T-helper 17 cell (primary cell): Measurements from ENCODE around the gene IQSEC1. TPM values are rescaled to one million over a fixed set of nuclear protein-coding genes. Genes with fewer than 3 reads are reported as not detected.
A peak's percentile ranks its signal among the peaks of the same experiment; 100 is the strongest.

Source experiments
- ATAC-seq: fragments of 150-1000 bp; cut with Tn5 transposase; 2 replicates; pipeline ENCODE4 v1.10.0; 2021; ENCODE audit warnings: mild to moderate bottlenecking, moderate library complexity
- DNase-seq, 3 donors: peaks; one replicate each; pipeline versions ENCODE4 v3.0.0 to v3.0.0-alpha.2; 2020 to 2021
- H3K9me3 ChIP-seq: one replicate; pipeline ENCODE4 v1.7.0; 2013; ENCODE audit warnings: low read length, mild to moderate bottlenecking; ENCODE audit not compliant: control insufficient read depth, poor library complexity, severe bottlenecking
- H3K27ac Mint-ChIP-seq: one replicate; pipeline ENCODE4 v1.8.0; 2022; ENCODE audit warnings: mild to moderate bottlenecking, moderate library complexity, mixed read lengths
- H3K27me3 Mint-ChIP-seq: one replicate; pipeline ENCODE4 v1.8.0; 2022; ENCODE audit warnings: mixed read lengths
- H3K36me3 Mint-ChIP-seq: one replicate; pipeline ENCODE4 v1.8.0; 2022; ENCODE audit warnings: low read depth, mixed read lengths
- H3K4me1 Mint-ChIP-seq: one replicate; pipeline ENCODE4 v1.8.0; 2022; ENCODE audit warnings: mild to moderate bottlenecking, mixed read lengths
- H3K4me3 Mint-ChIP-seq: one replicate; pipeline ENCODE4 v1.8.0; 2022; ENCODE audit warnings: mild to moderate bottlenecking, moderate library complexity, mixed read lengths
- total RNA-seq, 4 donors: library from RNA in 2 of 4; stranded (reverse) in 2 of 4; gene quantifications; one replicate each; pipeline ENCODE4 v1.2.3 and lab custom pipeline; 2022 to 2026

Gene IQSEC1
- total RNA-seq, 2 donors from 2014 or later = 114 to 128 TPM

GRCh38 chr3:13075986-13076654, 2.9 kb upstream of the IQSEC1 start:
- peaks cover 12% of the 10 kb centered on the region for H3K4me1 Mint-ChIP-seq
- H3K27ac Mint-ChIP-seq = no peak overlapping the region
- no peak overlapping the region for H3K4me3 Mint-ChIP-seq
- DNase-seq = no peak
- no peaks in the 10 kb centered on the region for H3K36me3 Mint-ChIP-seq
- H3K9me3 ChIP-seq = no peaks in the 10 kb centered on the region
- ATAC-seq = no peak
- H3K27me3 Mint-ChIP-seq = peaks cover 45% of the 10 kb centered on the region

GRCh38 chr3:13075318-13075717, 2.1 kb upstream of the IQSEC1 start:
- ATAC-seq = no peak
- Mint-ChIP-seq H3K27me3 (peaks cover 44% of the 10 kb centered on the region), H3K4me3 (peak overlapping the region; percentile 41), H3K27ac (no peak overlapping the region), H3K36me3 (no peaks in the 10 kb centered on the region), H3K4me1 (peaks cover 16% of the 10 kb centered on the region)
- no peak for DNase-seq
- H3K9me3 ChIP-seq = no peaks in the 10 kb centered on the region

GRCh38 chr3:13074006-13074375, 762 bp upstream of the IQSEC1 start:
- H3K4me1 Mint-ChIP-seq = peaks cover 19% of the 10 kb centered on the region
- ATAC-seq (no peak), DNase-seq (no peak)
- H3K27ac Mint-ChIP-seq = peak overlapping the region; percentile 4
- peak overlapping the region; percentile 83 for H3K4me3 Mint-ChIP-seq
- H3K9me3 ChIP-seq = no peaks in the 10 kb centered on the region
- H3K36me3 Mint-ChIP-seq = no peaks in the 10 kb centered on the region
- H3K27me3 Mint-ChIP-seq = peaks cover 37% of the 10 kb centered on the region

GRCh38 chr3:13072600-13073325, 466 bp downstream of the IQSEC1 start:
- DNase-seq = no peak
- Mint-ChIP-seq H3K27ac (no peak overlapping the region), H3K27me3 (peaks cover 34% of the 10 kb centered on the region), H3K4me1 (peaks cover 18% of the 10 kb centered on the region), H3K4me3 (peak overlapping the region; percentile 78), H3K36me3 (no peaks in the 10 kb centered on the region)
- peak; percentile 46 for ATAC-seq
- no peaks in the 10 kb centered on the region for H3K9me3 ChIP-seq

GRCh38 chr3:13072239-13072599, 1.0 kb downstream of the IQSEC1 start:
- no peaks in the 10 kb centered on the region for H3K9me3 ChIP-seq
- Mint-ChIP-seq H3K4me1 (peaks cover 17% of the 10 kb centered on the region), H3K4me3 (no peak overlapping the region), H3K27ac (no peak overlapping the region), H3K27me3 (peaks cover 28% of the 10 kb centered on the region), H3K36me3 (no peaks in the 10 kb centered on the region)
- ATAC-seq (no peak), DNase-seq (no peak)

GRCh38 chr3:13071695-13072094, 1.5 kb downstream of the IQSEC1 start:
- ATAC-seq (no peak), DNase-seq (no peak)
- H3K27ac Mint-ChIP-seq = peak overlapping the region; percentile 29
- no peaks in the 10 kb centered on the region for H3K36me3 Mint-ChIP-seq
- H3K4me1 Mint-ChIP-seq = peaks cover 16% of the 10 kb centered on the region
- H3K9me3 ChIP-seq = no peaks in the 10 kb centered on the region
- peaks cover 28% of the 10 kb centered on the region for H3K27me3 Mint-ChIP-seq
- H3K4me3 Mint-ChIP-seq = no peak overlapping the region

- peak overlapping the region; percentile 80 for H3K27ac Mint-ChIP-seq
- ATAC-seq = no peak
- H3K4me1 Mint-ChIP-seq = peaks cover 16% of the 10 kb centered on the region
- no peak for DNase-seq
- H3K36me3 Mint-ChIP-seq = no peaks in the 10 kb centered on the region
- H3K4me3 Mint-ChIP-seq = no peak overlapping the region
- no peaks in the 10 kb centered on the region for H3K9me3 ChIP-seq
- peaks cover 20% of the 10 kb centered on the region for H3K27me3 Mint-ChIP-seq
Measured at GRCh38 chr3:13070391-13071070, 2.7 kb downstream of the IQSEC1 start.

GRCh38 chr3:13069495-13069894, 3.7 kb downstream of the IQSEC1 start:
- H3K4me1 Mint-ChIP-seq = peaks cover 16% of the 10 kb centered on the region
- H3K4me3 Mint-ChIP-seq = peak overlapping the region; percentile 8
- no peaks in the 10 kb centered on the region for H3K36me3 Mint-ChIP-seq
- ATAC-seq (peak; percentile 66), DNase-seq (no peak)
- peak overlapping the region; percentile 80 for H3K27ac Mint-ChIP-seq
- no peaks in the 10 kb centered on the region for H3K9me3 ChIP-seq
- peaks cover 10% of the 10 kb centered on the region for H3K27me3 Mint-ChIP-seq

- Mint-ChIP-seq H3K36me3 (no peaks in the 10 kb centered on the region), H3K27ac (peak overlapping the region; percentile 80), H3K27me3 (no peaks in the 10 kb centered on the region), H3K4me1 (peaks cover 16% of the 10 kb centered on the region), H3K4me3 (no peak overlapping the region)
- H3K9me3 ChIP-seq = no peaks in the 10 kb centered on the region
- no peak for ATAC-seq
- no peak for DNase-seq
Measured at GRCh38 chr3:13068269-13069010, 4.8 kb downstream of the IQSEC1 start.

DNA sequence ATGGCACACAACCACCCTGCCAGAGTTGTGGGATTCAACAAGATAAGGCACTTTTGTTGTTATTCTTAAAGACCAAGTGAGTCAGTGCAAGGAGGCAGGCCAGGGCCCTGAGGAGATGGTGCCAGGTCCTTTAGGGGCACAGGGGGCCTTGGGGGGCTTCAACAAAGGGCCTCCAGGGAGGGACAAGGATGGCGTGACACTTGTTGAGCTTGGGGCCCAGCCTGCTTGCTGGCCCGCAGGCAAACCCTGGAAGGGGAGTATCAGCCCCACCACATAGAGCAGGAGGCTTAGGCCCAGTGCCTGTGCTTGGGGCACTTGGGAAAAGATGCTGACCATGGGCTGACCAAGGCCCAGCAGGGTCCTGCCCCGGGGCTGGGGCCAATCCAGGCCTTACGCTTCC, 5.5 kb downstream of the IQSEC1 start:
- H3K27me3 Mint-ChIP-seq = no peaks in the 10 kb centered on the region
- peak overlapping the region; percentile 80 for H3K27ac Mint-ChIP-seq
- no peak overlapping the region for H3K4me3 Mint-ChIP-seq
- DNase-seq (no peak), ATAC-seq (no peak)
- no peaks in the 10 kb centered on the region for H3K36me3 Mint-ChIP-seq
- no peaks in the 10 kb centered on the region for H3K9me3 ChIP-seq
- H3K4me1 Mint-ChIP-seq = peaks cover 16% of the 10 kb centered on the region

DNA sequence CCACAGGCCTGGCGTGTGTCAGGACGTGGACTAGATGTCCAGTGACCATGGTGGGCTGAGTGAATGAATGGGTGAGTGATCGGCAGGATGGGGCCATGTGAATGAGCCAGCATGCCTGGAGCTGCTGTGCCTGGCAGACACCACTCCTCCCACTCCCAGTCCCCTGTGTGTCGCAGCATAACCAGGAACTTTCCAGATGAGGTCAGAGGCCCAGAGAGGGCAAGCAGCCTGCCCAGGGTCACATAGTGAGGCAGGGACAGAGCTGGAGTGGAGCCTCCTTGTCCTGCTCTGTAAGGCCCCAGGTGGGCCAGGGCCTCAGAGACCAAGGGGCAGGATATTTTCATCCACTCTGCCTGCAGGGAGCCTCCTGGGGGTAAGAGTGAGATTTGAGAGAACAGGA, 6.4 kb downstream of the IQSEC1 start:
- Mint-ChIP-seq H3K4me3 (no peak overlapping the region), H3K36me3 (no peaks in the 10 kb centered on the region), H3K4me1 (peaks cover 16% of the 10 kb centered on the region), H3K27me3 (no peaks in the 10 kb centered on the region), H3K27ac (no peak overlapping the region)
- DNase-seq = no peak
- H3K9me3 ChIP-seq = no peaks in the 10 kb centered on the region
- no peak for ATAC-seq

GRCh38 chr3:13066236-13066635, 7.0 kb downstream of the IQSEC1 start:
- DNase-seq (no peak), ATAC-seq (no peak)
- Mint-ChIP-seq H3K27ac (peak overlapping the region; percentile 6), H3K4me1 (peaks cover 16% of the 10 kb centered on the region), H3K4me3 (no peak overlapping the region), H3K36me3 (no peaks in the 10 kb centered on the region), H3K27me3 (no peaks in the 10 kb centered on the region)
- no peaks in the 10 kb centered on the region for H3K9me3 ChIP-seq

DNA sequence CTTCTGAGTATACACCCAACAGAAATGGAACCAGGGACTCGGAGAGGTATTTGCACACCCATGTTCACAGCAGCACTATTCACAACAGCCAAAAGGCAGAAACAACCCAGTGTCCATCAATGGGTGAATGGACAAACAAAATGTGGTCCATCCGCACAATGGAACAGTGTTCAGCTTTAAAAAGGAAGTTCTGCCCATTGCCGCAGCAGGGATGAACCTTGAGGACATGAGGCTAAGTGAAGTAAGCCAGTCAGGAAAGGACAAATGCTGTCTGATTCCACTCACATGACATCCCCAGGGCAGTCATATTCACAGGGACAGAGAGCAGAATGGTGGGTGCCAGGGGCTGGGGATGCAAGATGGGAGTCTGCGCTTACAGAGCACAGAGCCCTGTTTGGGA, 7.5 kb downstream of the IQSEC1 start:
- H3K9me3 ChIP-seq = no peaks in the 10 kb centered on the region
- Mint-ChIP-seq H3K27ac (peak overlapping the region; percentile 6), H3K36me3 (no peaks in the 10 kb centered on the region), H3K4me1 (peaks cover 16% of the 10 kb centered on the region), H3K27me3 (no peaks in the 10 kb centered on the region), H3K4me3 (no peak overlapping the region)
- ATAC-seq = no peak
- no peak for DNase-seq
